Right ventricle myocardium superior (tissue), 1 donor: ENCODE results near the gene RNF214. TPM values are rescaled to one million over a fixed set of nuclear protein-coding genes. Genes with fewer than 3 reads are reported as not detected.
"Not testable (repeated sequence)": the region's sequence is repeated elsewhere in the genome, so short reads cannot be mapped to it uniquely, and the experiment has no call there.

ENCODE experiments used
- ATAC-seq: fragments of 200-7000 bp; cut with Tn5 transposase; one replicate; pipeline ENCODE4 v1.9.1; 2020; ENCODE audit warnings: mild to moderate bottlenecking; ENCODE audit not compliant: poor library complexity
- DNase-seq: peaks from one replicate; pipeline ENCODE4 v3.0.0-alpha.2; 2020
- intact Hi-C: fragments of 100-400 bp; cut with DNase I; formaldehyde crosslinking; loops from one replicate; pipeline ENCODE4 v1.11.2; 2022
- total RNA-seq: library from RNA; stranded (reverse); fragmentation: NEBNext Ultra II Directional; extraction: Animal tissue kit (Norgen Biotek cat#: 25700); gene quantifications from one replicate; pipeline ENCODE4 v1.2.1, GENCODE V29; 2021
- donor health status: DM: no; HTN: yes; CAD: no; lungs with severe emphysema.

The RNF214 gene
- total RNA-seq, 1 donor from 2014 or later: 19.8 TPM

DNA sequence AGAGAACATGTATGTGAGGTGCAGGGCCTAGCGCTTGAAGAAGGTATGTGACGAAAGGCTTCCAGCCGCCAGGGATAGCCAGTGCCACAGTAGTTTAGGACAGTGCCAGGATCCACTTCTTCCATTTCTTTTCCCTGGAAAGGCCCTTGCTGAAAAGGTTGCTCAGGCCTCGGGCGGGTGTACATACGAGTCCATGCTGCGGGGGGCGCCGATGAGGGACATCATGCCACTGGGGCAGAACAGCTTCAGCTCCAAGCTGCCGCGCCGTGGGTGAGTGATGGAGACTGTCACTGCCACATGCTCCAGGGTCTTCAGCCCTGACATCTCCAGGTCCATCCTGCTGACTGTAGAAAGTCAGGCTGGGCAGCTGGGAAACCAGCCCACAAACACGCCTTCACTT, 23.8 kb upstream of the RNF214 start:
- not testable (repeated sequence) for DNase-seq, ATAC-seq
- intact Hi-C loops: loop anchor here (5.0 kb wide), 1 partner anchor 76 kb away; no protein-coding TSS in a partner anchor

DNA sequence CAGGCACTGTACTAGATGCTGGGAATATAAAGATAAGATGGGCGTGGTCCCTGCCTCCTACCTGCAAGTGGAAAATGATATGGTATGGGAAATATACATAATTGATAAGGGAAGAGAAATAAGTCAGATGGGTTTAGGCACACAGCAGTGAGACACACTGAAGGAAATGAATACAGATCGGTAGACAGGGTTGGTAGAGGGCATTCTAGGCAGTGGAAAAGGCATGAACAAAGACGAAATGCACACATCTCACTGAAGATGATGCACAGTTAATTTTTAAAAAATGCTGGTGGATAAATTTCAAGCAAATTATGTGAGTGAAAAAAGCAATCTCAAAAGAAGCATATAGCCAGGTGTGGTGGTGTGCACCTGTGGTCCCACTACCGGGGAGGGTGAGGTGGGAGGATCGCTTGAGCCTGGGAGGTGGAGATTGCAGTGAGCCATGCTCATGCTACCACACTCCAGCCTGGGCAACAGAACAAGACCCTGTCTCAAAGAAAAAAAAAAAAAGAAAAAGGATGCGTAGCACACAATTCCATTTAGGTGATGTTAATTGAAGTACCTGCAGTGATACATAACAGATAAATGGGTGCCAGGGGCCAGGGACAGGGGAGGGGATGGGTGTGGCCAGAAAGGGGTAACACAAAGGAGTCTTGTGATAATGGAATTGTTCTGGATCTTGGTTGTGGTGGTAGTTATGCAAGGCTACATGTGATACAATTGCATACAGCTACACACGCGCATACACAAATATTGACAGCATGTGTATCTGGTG, 22.9 kb upstream of the RNF214 start:
- not testable (repeated sequence) for DNase-seq, ATAC-seq
- intact Hi-C loops: loop anchor here (5.0 kb wide), 1 partner anchor 77 kb away; no protein-coding TSS in a partner anchor

DNA sequence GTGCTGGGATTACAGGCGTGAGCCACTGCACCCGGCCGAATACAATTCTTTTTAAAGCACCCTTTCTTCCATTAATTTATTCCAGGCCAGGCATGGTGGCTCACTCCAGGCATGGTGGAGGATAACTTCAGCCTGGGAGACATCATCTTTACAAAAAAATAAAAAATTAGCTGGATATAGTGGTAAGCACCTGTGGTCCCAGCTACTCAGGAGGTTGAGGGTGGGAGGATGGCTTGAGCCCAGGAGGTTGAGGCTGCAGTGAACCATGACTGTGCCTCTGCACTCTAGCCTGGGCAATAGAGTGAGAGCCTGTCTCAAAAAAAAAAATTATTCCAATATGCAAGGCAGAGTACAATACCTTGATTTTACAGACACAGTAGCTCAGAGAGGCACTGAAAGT, 21.9 kb upstream of the RNF214 start:
- ATAC-seq (no peak), DNase-seq (no peak)
- intact Hi-C loops: no loop called here

DNA sequence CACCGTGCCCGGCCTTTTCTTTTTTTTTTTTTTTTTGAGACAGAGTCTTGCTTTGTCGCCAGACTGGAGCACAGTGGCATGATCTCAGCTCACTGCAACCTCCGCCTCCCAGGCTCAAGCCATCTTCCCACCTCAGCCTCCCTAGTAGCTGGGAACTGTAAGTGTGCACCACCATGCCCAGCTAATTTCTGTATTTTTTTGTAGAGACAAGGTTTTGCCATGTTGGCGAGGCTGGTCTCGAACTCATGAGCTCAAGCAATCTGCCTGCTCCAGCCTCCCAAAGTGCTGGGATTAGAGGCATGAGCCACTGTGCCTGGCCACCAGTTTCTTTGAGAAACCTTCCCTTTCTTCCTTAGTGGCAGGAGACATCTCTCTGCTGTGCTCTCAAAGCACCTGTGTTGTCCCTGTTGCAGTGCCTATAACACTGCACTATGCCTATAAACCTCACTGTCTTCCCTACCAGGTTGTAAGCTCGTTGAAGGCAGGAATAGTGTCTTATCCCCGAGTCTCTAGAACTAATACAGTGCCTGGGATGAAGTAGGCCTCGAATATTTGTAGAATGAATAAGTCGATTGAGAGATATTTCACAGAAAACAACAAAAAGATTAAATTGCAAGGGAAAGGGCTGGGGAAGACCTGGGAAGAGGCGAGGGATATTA, 19.6 kb upstream of the RNF214 start:
- no peak for DNase-seq

DNA sequence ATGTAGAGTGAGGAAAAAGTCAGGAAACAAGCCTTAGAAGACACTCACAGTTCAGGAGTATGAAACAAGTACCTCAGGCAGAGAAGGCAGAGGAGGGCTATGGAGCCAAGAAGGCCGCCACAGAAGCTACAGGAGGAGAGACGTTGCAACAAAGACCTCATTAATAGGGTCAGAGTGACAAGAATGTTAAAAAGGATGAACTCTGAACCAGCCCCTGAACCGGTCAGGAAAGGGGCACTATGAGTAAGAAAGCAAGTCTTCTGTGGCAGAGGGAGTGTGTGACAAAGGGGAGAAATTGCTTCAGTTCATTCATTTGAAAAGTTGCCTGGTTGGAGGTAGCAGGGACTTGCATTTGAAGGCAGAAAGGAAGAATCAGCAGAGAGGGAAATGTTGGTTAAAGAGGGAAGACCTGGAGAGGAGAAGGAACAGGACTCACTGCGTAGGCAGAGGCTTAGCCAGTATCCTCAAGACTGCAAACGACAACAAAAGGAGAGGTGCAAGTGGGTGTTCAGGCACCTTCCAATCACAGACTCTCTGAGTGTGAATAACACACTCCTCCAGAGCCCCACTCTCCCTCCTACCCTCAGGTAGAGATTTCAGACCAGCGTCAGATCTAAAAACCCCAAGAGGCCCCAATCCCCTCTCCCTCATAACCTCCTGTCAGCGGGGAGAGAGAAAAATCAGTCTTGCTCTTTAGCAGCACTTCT, 17.9 kb upstream of the RNF214 start:
- DNase-seq (no peak), ATAC-seq (no peak)
- intact Hi-C loops: no loop called here

More for the DNA sequence above, 19.6 kb upstream of the RNF214 start:
- ATAC-seq: no peak
- intact Hi-C loops: no loop called here

DNA sequence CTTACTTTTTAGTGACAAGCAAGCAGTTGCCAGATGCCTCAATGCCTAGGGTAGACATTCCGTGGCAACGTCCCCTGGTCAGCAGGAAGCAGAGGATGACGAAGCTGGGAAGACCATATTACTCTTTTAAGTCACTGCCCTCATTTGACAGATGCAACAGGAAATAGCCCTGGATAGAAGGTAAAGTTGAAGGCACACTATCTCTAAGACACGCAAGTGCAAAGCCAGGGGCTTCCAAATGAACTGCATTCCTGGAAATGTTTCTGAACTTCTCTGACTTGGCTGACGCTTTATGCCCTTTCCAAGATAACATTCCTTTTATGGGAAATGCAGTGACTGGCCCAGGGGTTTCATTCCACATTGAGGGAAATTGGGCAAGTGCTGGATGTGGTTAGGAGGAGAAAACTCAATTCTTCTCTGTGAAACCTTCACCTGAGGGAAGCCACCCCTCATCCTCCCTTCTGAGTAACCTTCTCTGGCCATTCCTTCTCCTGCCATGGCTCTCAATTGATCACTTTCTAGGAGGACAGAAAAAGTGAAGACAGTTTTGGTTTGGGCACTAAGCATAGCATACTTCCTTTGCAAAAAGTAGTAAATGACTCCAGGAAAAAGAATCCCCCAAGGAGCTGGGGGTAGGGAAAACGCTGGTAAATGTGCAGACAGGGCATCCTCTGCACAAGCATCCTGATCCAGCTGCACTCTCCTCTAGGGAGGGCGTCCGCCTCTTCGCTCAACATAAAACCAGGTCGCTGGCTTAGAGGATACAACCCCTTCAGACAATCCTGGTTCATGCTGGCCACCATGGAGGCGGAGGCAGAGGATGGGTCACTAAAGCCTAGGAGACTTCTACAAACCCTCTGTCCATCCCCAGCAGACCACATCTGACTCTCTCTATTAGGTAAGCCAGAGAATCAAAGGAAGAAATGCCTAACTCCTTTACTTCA, 15.1 kb upstream of the RNF214 start:
- ATAC-seq (no peak), DNase-seq (no peak)
- intact Hi-C loops: loop anchor here (2.0 kb wide), 1 partner anchor 19 kb away; the partner anchor contains the start of gene TAGLN

DNA sequence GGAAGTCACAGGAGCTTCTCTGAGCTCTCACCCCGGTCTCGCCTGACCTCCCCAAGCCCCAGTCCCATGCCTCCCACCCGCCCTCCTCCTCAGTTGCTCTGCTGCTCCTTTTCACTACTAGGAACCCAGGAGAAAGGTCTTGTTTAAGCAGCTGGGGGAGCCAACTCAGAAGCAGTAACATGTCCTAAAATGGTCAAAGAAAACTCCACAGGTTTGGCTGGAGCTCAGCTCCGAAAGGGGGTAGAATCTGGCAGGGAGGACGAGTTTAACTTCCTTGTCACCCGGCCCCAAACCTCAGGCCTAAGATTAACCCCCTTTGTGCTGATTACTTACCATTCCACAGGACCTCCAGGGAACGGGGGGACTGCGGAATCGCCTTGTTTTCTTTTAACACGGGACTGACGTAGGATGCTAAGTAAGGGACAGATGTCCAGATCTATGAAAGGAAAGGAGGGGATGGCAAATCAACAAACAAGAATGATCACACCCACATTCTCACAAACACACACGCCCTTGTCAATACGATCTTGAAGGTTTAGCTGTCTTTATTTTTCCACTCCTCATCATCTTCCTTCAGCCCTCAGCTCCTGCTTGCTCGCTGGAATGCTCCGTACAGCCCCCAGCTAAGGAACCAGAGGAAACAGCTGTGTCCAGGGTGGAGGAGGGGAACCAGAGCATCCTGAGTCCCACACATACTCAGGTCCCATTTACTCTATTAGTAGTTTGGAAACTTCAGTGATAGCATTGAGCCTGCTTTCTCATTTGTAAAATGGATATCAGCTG, 14.1 kb upstream of the RNF214 start:
- DNase-seq: no peak
- peak; percentile 7 for ATAC-seq
- intact Hi-C loops: loop anchor here (2.0 kb wide), 1 partner anchor 20 kb away; the partner anchor contains the start of gene TAGLN

DNA sequence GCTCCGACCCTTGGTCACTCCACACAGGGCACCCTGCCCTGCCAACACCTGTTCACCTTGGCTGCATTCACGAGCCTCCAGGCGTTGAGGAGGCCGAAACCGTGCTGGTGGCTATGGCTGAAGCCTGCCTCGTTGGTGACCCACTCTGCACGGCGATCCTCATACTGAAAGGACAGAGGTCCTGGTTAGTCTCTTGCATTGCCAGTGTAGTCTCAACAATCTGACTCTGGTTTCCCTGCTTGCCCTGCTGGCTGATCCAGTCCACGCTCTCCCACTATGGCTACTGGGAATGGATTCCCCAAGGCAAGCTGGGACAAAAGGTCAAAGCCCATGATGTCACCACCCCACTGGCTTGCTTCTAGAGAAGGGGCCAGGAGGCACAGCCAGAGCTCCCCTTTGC, 13.5 kb upstream of the RNF214 start:
- intact Hi-C loops: loop anchor here (2.0 kb wide), 1 partner anchor 20 kb away; the partner anchor contains the start of gene TAGLN
- no peak for DNase-seq
- ATAC-seq: no peak

DNA sequence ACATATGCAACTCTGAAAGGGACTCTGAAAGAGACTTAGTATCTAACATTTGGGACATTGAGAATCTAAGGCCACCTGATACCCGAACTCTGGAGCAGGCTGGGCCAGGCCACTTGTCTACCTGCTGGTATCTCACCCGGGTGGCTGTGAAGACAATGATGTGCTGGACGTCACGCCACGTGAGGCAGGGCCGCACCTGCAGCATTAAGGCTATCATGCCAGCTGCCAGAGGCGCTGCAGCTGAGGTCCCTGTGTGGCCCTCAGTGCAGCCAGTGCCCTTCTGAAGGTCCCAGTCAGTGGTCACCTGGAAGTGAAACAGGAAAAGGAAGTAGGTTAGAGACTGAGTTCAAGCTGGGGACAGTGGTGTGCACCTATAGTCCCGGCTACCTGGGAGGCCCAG, 13.0 kb upstream of the RNF214 start:
- intact Hi-C loops: loop anchor here (2.0 kb wide), 1 partner anchor 21 kb away; the partner anchor contains the start of gene TAGLN
- DNase-seq (no peak), ATAC-seq (no peak)

DNA sequence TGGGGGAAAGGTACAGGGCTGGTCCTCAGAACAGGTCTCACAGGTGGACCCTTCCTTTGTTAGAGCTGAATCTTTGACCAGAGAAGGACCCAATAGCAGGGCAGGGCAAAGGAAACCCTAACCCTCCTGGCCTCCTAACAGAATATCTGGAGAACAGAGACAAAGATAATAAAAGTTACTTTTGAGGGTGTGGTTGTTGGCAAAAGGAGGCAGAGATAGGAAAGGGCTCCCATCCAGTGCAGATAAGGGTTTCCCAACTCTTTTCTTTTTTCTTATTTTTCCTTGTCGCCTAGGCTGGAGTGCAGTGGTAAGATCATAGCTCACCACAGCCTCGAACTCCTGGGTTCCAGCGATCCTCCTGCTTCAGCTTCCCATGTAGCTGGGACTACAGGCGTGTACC, 12.5 kb upstream of the RNF214 start:
- no peak for ATAC-seq
- DNase-seq: no peak
- intact Hi-C loops: loop anchor here (2.0 to 10.0 kb wide), 3 partner anchors 21 to 425 kb away; partner anchors contain the start of genes APOA5 and TAGLN

DNA sequence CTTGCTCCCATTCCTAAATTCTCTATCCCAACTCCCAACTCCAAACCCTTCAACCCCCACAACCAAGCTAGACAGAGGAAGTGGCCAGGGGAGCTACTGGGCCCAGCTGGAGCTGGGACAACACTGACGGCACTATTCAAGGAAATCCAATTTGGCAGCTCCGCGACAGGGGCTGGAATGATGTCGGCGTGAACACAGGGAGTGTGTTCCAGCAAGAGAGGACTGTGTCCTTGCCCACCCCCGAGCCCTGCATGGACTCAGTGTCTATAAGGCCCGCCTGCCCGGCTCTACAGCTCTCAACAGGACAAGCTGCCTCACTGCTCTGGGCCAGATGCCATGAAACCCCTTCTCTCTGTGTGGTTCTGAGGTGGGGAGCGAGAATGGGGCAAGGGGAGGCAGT, 11.9 kb upstream of the RNF214 start:
- DNase-seq (peak; percentile 90), ATAC-seq (peak; percentile 77)
- intact Hi-C loops: loop anchor here (5.0 to 10.0 kb wide), 2 partner anchors 38 to 426 kb away; partner anchors contain the start of gene APOA5

DNA sequence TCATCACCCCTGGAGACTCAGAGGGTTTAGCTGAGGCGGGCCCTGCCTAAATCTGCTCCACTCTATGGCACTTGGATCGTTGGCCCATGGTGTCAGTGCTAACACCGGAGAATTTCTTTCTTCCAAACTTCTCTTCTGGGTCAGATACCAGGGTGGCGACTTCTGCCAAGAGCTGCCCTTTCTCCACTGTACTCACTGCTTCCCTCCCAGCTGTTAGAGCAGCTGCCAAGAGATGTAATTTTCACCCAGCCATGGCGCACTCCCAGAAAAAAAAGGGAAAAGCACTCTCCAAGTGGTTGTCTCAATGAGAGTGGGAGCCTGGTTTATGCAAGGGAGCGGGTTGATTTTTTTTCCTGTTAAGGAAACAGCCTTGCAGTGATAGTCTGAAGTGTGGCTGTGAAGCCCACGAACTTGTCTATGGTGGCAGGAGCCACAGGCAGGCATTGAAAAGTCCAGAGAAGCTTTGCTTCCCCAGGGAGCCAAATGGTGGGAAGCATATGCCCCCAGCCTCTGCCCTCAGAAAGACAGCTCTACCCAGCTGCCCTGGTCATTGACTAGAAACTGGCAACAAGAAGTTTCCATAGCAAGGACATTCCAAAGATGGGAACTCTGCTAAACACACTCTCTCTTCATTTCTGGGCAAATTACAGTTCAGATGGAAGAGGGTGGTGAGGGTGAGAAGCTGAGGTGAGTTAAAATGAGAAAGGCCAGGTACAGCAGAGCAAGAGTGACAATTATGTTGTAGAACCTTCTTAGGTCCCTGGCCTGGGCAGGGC, 11.3 kb upstream of the RNF214 start:
- DNase-seq (peak; percentile 69), ATAC-seq (peak; percentile 67)
- intact Hi-C loops: loop anchor here (5.0 to 10.0 kb wide), 2 partner anchors 39 to 426 kb away; partner anchors contain the start of gene APOA5

DNA sequence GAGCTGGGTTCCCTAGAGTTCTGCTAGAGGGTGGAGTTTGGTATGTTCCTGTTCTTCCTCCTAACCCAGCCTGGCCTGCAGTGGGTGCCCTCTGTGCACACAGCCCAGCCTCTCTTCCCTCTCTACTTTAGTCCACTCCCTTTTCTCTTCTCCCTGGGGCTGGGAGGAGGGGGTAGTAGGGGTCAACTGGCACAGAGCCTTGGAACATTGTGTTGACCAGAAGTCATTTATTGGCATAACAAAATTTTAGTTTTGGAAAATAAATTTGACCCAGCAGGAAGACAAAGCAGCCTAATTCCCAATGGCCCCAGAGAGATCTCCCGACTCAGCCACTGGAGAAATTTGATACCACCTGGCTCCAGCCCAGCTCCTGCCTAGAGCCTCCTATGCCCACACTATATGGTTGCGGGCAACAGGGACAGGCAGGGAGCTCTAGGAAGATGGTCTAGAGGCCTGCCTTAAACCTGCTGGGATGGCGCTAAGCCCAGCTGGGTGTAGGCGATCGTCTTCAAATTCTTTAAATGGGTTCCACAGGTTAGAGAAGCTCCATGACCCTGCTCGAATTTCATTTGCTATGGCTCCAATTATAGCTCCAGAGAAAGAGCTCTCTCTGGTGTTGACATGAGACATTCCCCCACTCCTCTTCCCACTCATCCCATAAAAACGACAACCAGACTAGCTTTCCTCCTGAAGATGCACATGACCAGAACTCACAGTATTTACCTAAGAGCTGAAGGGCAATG, 10.5 kb upstream of the RNF214 start:
- DNase-seq (peak; percentile 83), ATAC-seq (peak; percentile 57)
- intact Hi-C loops: loop anchor here (5.0 to 10.0 kb wide), 2 partner anchors 40 to 427 kb away; partner anchors contain the start of gene APOA5

DNA sequence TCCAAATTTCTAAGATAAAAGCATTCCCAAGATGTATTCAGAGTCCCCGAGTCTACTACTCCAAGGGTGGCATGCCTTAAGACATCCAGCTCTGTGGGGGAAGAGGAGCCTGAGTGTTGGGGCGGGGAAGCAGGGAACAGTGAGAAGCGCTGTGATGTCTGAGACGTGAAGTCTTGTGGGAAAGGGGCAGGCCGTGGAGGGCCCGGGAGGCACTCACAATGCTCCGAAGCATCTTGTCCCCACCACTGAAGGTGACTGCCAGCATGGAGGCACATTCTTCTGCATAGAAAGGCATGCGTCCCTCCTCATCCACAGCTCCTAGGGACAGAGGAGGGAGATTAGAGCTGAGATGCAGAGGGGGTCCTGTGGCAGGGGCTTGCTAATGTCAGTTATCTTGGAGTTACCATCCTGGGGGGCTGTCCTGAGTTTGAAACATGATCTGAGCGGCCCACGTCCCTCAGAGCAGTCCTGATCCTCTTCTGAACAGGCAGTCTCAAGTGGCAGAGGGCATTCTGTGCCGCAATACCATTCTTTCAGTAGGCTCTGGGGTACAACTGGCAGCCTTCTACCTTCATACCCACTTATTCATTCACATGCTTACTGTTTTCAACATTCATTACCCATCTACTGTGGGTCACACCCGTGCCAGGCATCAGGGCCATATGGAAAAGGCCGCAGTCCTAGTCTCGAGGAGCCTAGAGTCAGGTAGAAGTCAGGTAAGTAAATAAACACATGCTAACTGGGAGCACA, 9.3 kb upstream of the RNF214 start:
- intact Hi-C loops: loop anchor here (5.0 to 10.0 kb wide), 2 partner anchors 41 to 428 kb away; partner anchors contain the start of gene APOA5
- ATAC-seq (no peak), DNase-seq (no peak)
